GM12874 (cell line): Measurements from ENCODE around the gene GALE.
A peak's percentile ranks its signal among the peaks of the same experiment; 100 is the strongest.

Experiments used
- CTCF ChIP-seq: IDR thresholded peaks from 2 replicates; pipeline ENCODE4 v1.5.1; 2011; ENCODE audit warnings: low read depth, mild to moderate bottlenecking, control low read depth, low read length, moderate library complexity; ENCODE audit not compliant: insufficient read depth

The GALE gene

GRCh38 chr1:23804183-23804835, 3.8 kb upstream of the GALE start:
- TF ChIP-seq CTCF = peak; percentile 2; the same call in 1 of the 2 replicates

- TF ChIP-seq CTCF = no peak
These were observed 3.1 kb upstream of the GALE start for GRCh38 chr1:23803674-23804073.

GRCh38 chr1:23801876-23802275, 1.3 kb upstream of the GALE start:
- no peak for TF ChIP-seq CTCF

- TF ChIP-seq CTCF = no peak
These were observed 789 bp upstream of the GALE start for GRCh38 chr1:23801338-23801748.

GRCh38 chr1:23799570-23800399, 769 bp downstream of the GALE start:
- TF ChIP-seq CTCF = no peak

GRCh38 chr1:23799255-23799569, 1.3 kb downstream of the GALE start:
- TF ChIP-seq CTCF = no peak

GRCh38 chr1:23798662-23799142, 1.9 kb downstream of the GALE start:
- peak; percentile 44; the same call in 1 of the 2 replicates for TF ChIP-seq CTCF
